SK-N-SH (cell line): ENCODE data around the gene NHSL1. TPM values are rescaled to one million over a fixed set of nuclear protein-coding genes. Genes with fewer than 3 reads are reported as not detected.

Experiments
- CTCF ChIA-PET: fragments of 300-600, 350-600 bp; formaldehyde crosslinking; extraction: SDS; loops from one replicate; lab custom pipeline; 2021; lab: Yijun Ruan, JAX
- POLR2A ChIA-PET: fragments of 350-600 bp; sonication (Branson Sonifier 250); formaldehyde crosslinking; extraction: SDS; loops from one replicate; lab custom pipeline; 2020; ENCODE audit warnings: antibody characterized with exemption, inconsistent platforms; lab: Yijun Ruan, JAX
- DNase-seq: peaks from one replicate; pipeline ENCODE4 v3.0.0; 2012
- H2AFZ ChIP-seq: fragments of 200-600 bp; sonication (generic); 2 replicates; pipeline ENCODE4 v1.8.1; 2016; ENCODE audit warnings: antibody characterized with exemption, mild to moderate bottlenecking, low read depth
- H3F3A ChIP-seq: fragments of 200-600 bp; sonication (generic); replicated peaks from 2 replicates; pipeline ENCODE3; 2016; ENCODE audit warnings: antibody characterized with exemption, mild to moderate bottlenecking; ENCODE audit not compliant: insufficient read depth
- H3K27ac ChIP-seq, 2 experiments: fragments of 200-500 bp in 1 of 2; fragments of 200-600 bp in 1 of 2; sonication (Bioruptor generic) in 1 of 2; sonication (generic), shearing (Covaris generic) in 1 of 2; 2 replicates each; pipeline versions ENCODE4 v1.5.1 to v1.6.1; 2014 to 2016; ENCODE audit warnings: low read depth in 2 of 2, inconsistent platforms in 1 of 2, low read length in 1 of 2, mild to moderate bottlenecking in 1 of 2, mixed read lengths in 1 of 2
- H3K27me3 ChIP-seq: fragments of 200-600 bp; sonication (generic), shearing (Covaris generic); 2 replicates; pipeline ENCODE4 v1.6.1; 2016; ENCODE audit warnings: mixed run types; ENCODE audit not compliant: insufficient read depth
- H3K36me3 ChIP-seq, 2 experiments: fragments of 200-500 bp in 1 of 2; fragments of 200-600 bp in 1 of 2; sonication (Bioruptor generic) in 1 of 2; sonication (generic) in 1 of 2; replicated peaks in 1 of 2; 2 replicates each; pipeline versions ENCODE3 to v1.5.1; 2014 to 2016; ENCODE audit warnings: low read length in 1 of 2, mild to moderate bottlenecking in 1 of 2; ENCODE audit not compliant: insufficient read depth in 2 of 2, control insufficient read depth in 1 of 2
- H3K4me1 ChIP-seq, 2 experiments: fragments of 200-500 bp in 1 of 2; fragments of 200-600 bp in 1 of 2; sonication (Bioruptor generic) in 1 of 2; sonication (generic), shearing (Covaris generic) in 1 of 2; 2 replicates each; pipeline versions ENCODE4 v1.5.1 to v1.6.1; 2014 to 2016; ENCODE audit warnings: low read depth in 1 of 2, low read length in 1 of 2, mixed run types in 1 of 2; ENCODE audit not compliant: insufficient read depth in 2 of 2, control insufficient read depth in 1 of 2
- H3K4me2 ChIP-seq: fragments of 200-600 bp; sonication (generic), shearing (Covaris generic); 2 replicates; pipeline ENCODE4 v1.6.1; 2017; ENCODE audit warnings: mixed run types
- H3K4me3 ChIP-seq, 2 experiments: fragments of 200-500 bp in 1 of 2; fragments of 200-600 bp in 1 of 2; sonication (Bioruptor generic) in 1 of 2; sonication (generic), shearing (Covaris generic) in 1 of 2; 2 replicates each; pipeline versions ENCODE4 v1.5.1 to v1.8.1; 2014 to 2016; ENCODE audit warnings: low read depth in 2 of 2, inconsistent platforms in 1 of 2, low read length in 1 of 2, mild to moderate bottlenecking in 1 of 2, mixed read lengths in 1 of 2, moderate library complexity in 1 of 2
- H3K79me2 ChIP-seq: fragments of 200-600 bp; sonication (generic); 2 replicates; pipeline ENCODE4 v1.8.1; 2017; ENCODE audit warnings: mild to moderate bottlenecking; ENCODE audit not compliant: insufficient read depth
- H3K9ac ChIP-seq: fragments of 200-600 bp; sonication (generic); 2 replicates; pipeline ENCODE4 v1.6.1; 2017; ENCODE audit warnings: mixed run types
- H3K9me2 ChIP-seq: fragments of 200-600 bp; sonication (generic); 2 replicates; pipeline ENCODE4 v1.6.1; 2017; ENCODE audit warnings: mixed run types
- H3K9me3 ChIP-seq: fragments of 200-600 bp; sonication (generic); 2 replicates; pipeline ENCODE4 v1.6.1; 2017; ENCODE audit warnings: mixed run types, mild to moderate bottlenecking, moderate library complexity
- H4K20me1 ChIP-seq: fragments of 200-600 bp; sonication (generic); 2 replicates; pipeline ENCODE4 v1.6.1; 2017; ENCODE audit warnings: mild to moderate bottlenecking, mixed run types; ENCODE audit not compliant: insufficient read depth
- EP300 ChIP-seq, 2 experiments: IDR thresholded peaks; 2 replicates each; pipeline versions ENCODE4 v1.4.0 to v1.6.1; 2012; ENCODE audit warnings: borderline replicate concordance in 1 of 2, low read depth in 1 of 2, low read length in 1 of 2
- EZH2phosphoT487 ChIP-seq: fragments of 200-600 bp; sonication (generic); IDR thresholded peaks from 2 replicates; pipeline ENCODE4 v1.6.1; 2017; ENCODE audit warnings: low read depth, mixed run types, mild to moderate bottlenecking, antibody characterized with exemption, moderate library complexity, borderline replicate concordance
- FOSL2 ChIP-seq: IDR thresholded peaks from 2 replicates; pipeline ENCODE4 v1.4.0; 2012; ENCODE audit warnings: low read depth, mild to moderate bottlenecking, moderate library complexity, borderline replicate concordance
- FOXJ3 ChIP-seq: sonication (generic); formaldehyde crosslinking; IDR thresholded peaks from 2 replicates; pipeline ENCODE4 v1.5.1; 2020; ENCODE audit warnings: mild to moderate bottlenecking, missing genetic modification reagents
- GABPA ChIP-seq: IDR thresholded peaks from 2 replicates; pipeline ENCODE4 v1.4.0; 2012; ENCODE audit warnings: low read depth, mild to moderate bottlenecking
- GATA2 ChIP-seq: sonication (generic); formaldehyde crosslinking; IDR thresholded peaks from 2 replicates; pipeline ENCODE4 v1.5.0; 2020; ENCODE audit warnings: mild to moderate bottlenecking, missing genetic modification reagents
- IRF3 ChIP-seq: fragments of 150-350 bp; IDR thresholded peaks from 2 replicates; pipeline ENCODE4 v1.6.1; 2016; ENCODE audit warnings: mild to moderate bottlenecking, low read depth, low read length
- JUND ChIP-seq: IDR thresholded peaks from 2 replicates; pipeline ENCODE4 v1.4.0; 2012
- NFIC ChIP-seq: IDR thresholded peaks from 2 replicates; pipeline ENCODE4 v1.4.0; 2012; ENCODE audit warnings: borderline replicate concordance
- NRF1 ChIP-seq: IDR thresholded peaks from 2 replicates; pipeline ENCODE4 v1.6.1; 2012; ENCODE audit warnings: low read depth, mild to moderate bottlenecking, low read length
- POLR2AphosphoS5 ChIP-seq: IDR thresholded peaks from 2 replicates; pipeline ENCODE4 v1.6.1; 2012; ENCODE audit warnings: low read depth, low read length
- RAD21 ChIP-seq: IDR thresholded peaks from 2 replicates; pipeline ENCODE4 v1.6.1; 2012; ENCODE audit warnings: mild to moderate bottlenecking, low read length
- RCOR1 ChIP-seq: fragments of 150-350 bp; IDR thresholded peaks from 2 replicates; pipeline ENCODE4 v1.6.1; 2017; ENCODE audit warnings: antibody characterized with exemption, low read length
- SIN3A ChIP-seq: IDR thresholded peaks from 2 replicates; pipeline ENCODE4 v1.6.1; 2012; ENCODE audit warnings: low read depth, mild to moderate bottlenecking, low read length, moderate library complexity, borderline replicate concordance
- SMC3 ChIP-seq: IDR thresholded peaks from 2 replicates; pipeline ENCODE4 v1.6.1; 2012; ENCODE audit warnings: low read depth, low read length, improper control_type of control experiment
- TAF1 ChIP-seq: IDR thresholded peaks from 2 replicates; pipeline ENCODE4 v1.6.1; 2012; ENCODE audit warnings: low read depth, mild to moderate bottlenecking, low read length, moderate library complexity, borderline replicate concordance
- TCF12 ChIP-seq: IDR thresholded peaks from 2 replicates; pipeline ENCODE4 v1.4.0; 2012
- USF1 ChIP-seq: IDR thresholded peaks from 2 replicates; pipeline ENCODE4 v1.4.0; 2012; ENCODE audit warnings: low read depth, borderline replicate concordance
- WGBS: methylation state at CpG from one replicate; pipeline ENCODE4 v1.1.6; 2017; ENCODE audit warnings: low lambda C conversion rate; 5-methylcytosine and 5-hydroxymethylcytosine counted together
- polyA plus RNA-seq, 3 experiments: library from polyadenylated mRNA; depleted of rRNA; stranded (reverse); fragments of >200 nt; gene quantifications; 2 replicates each; pipeline ENCODE4 v1.2.3, GENCODE V29; 2012
- TF ChIP-seq, protein P1 (sequence below): fragments of 150-350 bp; IDR thresholded peaks from 2 replicates; pipeline ENCODE4 v1.6.1; 2017; ENCODE audit warnings: antibody characterized with exemption, low read length, low read depth, borderline replicate concordance
- TF ChIP-seq, protein P2 (sequence below): IDR thresholded peaks from 2 replicates; pipeline ENCODE4 v1.4.0; 2012; ENCODE audit warnings: low read depth
- TF ChIP-seq, protein P3 (sequence below): IDR thresholded peaks from 2 replicates; pipeline ENCODE4 v1.4.0; 2012; ENCODE audit warnings: low read depth, borderline replicate concordance
- TF ChIP-seq, protein P4 (sequence below): fragments of 200-600 bp; sonication (generic); IDR thresholded peaks from 2 replicates; pipeline ENCODE4 v1.6.1; 2017; ENCODE audit warnings: antibody characterized with exemption, mild to moderate bottlenecking, moderate library complexity

The NHSL1 gene
- polyA plus RNA-seq, 1 of the 3 experiments (the other 2 are of a cell fraction), result under 0.01 TPM

DNA sequence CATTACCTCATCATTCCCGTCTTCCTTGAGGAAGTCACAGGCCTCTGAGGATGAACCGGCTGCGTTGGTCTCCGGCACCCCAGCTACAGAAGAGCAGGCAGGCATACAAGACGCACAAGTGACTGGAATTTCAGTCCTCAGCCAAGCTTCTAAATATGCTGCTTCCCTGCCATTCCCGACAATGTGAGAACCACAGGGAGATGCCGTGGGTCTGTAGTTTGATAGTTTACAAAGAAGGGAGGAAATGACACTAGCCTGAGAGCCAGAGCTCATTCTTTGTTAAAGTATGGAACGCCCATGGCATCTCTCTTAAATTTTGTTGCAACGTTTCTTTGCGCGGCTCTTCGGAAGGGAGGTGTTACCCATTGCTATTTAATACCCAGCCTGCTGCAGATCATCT, 69.5 kb downstream of the NHSL1 start (continued):
- TF ChIP-seq FOSL2 (no peak), JUND (no peak), EZH2phosphoT487 (no peak)
- TF ChIP-seq, all 33 proteins: peak for 0

- no peaks in the 10 kb centered on the region for H3K36me3 ChIP-seq
- H3K4me1 ChIP-seq, result peaks cover 0 to 5% of the 10 kb centered on the region in 2 experiments; a peak in 1 of 4 replicates
- no peak overlapping the region for H3K4me2 ChIP-seq
- H2AFZ ChIP-seq, result no peak overlapping the region
- H3K27me3 ChIP-seq, result peaks cover 61% of the 10 kb centered on the region
- 10% methylated on average over 8 of the region's 8 CpGs for WGBS
- TF ChIP-seq JUND, result no peak
- no peak for TF ChIP-seq GATA2 (CRISPR knock-in tag)
- TF ChIP-seq, protein P1, sequence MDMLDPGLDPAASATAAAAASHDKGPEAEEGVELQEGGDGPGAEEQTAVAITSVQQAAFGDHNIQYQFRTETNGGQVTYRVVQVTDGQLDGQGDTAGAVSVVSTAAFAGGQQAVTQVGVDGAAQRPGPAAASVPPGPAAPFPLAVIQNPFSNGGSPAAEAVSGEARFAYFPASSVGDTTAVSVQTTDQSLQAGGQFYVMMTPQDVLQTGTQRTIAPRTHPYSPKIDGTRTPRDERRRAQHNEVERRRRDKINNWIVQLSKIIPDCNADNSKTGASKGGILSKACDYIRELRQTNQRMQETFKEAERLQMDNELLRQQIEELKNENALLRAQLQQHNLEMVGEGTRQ, result no peak
- TF ChIP-seq NRF1, result no peak
- TF ChIP-seq RAD21, result peak; percentile 71
- no peak for TF ChIP-seq RCOR1
- no peak for TF ChIP-seq IRF3
- TF ChIP-seq POLR2AphosphoS5, result no peak
- TF ChIP-seq, protein P2, sequence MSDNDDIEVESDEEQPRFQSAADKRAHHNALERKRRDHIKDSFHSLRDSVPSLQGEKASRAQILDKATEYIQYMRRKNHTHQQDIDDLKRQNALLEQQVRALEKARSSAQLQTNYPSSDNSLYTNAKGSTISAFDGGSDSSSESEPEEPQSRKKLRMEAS, result no peak
- TF ChIP-seq USF1, result no peak
- TF ChIP-seq TCF12, result no peak
- TF ChIP-seq SIN3A, result no peak
- no peak for TF ChIP-seq GABPA
- TF ChIP-seq, protein P3, sequence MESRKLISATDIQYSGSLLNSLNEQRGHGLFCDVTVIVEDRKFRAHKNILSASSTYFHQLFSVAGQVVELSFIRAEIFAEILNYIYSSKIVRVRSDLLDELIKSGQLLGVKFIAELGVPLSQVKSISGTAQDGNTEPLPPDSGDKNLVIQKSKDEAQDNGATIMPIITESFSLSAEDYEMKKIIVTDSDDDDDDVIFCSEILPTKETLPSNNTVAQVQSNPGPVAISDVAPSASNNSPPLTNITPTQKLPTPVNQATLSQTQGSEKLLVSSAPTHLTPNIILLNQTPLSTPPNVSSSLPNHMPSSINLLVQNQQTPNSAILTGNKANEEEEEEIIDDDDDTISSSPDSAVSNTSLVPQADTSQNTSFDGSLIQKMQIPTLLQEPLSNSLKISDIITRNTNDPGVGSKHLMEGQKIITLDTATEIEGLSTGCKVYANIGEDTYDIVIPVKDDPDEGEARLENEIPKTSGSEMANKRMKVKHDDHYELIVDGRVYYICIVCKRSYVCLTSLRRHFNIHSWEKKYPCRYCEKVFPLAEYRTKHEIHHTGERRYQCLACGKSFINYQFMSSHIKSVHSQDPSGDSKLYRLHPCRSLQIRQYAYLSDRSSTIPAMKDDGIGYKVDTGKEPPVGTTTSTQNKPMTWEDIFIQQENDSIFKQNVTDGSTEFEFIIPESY, result no peak
- 0 out of 2 replicates have a peak, but pooled peaks have one; percentile 22 for TF ChIP-seq SMC3
- TF ChIP-seq, protein P4, sequence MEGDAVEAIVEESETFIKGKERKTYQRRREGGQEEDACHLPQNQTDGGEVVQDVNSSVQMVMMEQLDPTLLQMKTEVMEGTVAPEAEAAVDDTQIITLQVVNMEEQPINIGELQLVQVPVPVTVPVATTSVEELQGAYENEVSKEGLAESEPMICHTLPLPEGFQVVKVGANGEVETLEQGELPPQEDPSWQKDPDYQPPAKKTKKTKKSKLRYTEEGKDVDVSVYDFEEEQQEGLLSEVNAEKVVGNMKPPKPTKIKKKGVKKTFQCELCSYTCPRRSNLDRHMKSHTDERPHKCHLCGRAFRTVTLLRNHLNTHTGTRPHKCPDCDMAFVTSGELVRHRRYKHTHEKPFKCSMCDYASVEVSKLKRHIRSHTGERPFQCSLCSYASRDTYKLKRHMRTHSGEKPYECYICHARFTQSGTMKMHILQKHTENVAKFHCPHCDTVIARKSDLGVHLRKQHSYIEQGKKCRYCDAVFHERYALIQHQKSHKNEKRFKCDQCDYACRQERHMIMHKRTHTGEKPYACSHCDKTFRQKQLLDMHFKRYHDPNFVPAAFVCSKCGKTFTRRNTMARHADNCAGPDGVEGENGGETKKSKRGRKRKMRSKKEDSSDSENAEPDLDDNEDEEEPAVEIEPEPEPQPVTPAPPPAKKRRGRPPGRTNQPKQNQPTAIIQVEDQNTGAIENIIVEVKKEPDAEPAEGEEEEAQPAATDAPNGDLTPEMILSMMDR, result peak; percentile 69
- TF ChIP-seq NFIC, result no peak
- TF ChIP-seq FOXJ3 (CRISPR knock-in tag), result no peak
- no peak for TF ChIP-seq TAF1
- TF ChIP-seq EP300 (IDR thresholded peaks at IDR 0.05; ENCODE audit: borderline replicate concordance in 1 of 2, low read depth in 1 of 2, low read length in 1 of 2), result no peak
- no peaks in the 10 kb centered on the region for H3K79me2 ChIP-seq
- peak; percentile 54 for DNase-seq
- no peaks in the 10 kb centered on the region for H3K9me2 ChIP-seq
- no peak overlapping the region for H3K9ac ChIP-seq
- H3K4me3 ChIP-seq, result no peak overlapping the region; a peak in 1 of 4 replicates
- H4K20me1 ChIP-seq, result no peaks in the 10 kb centered on the region
- no peak overlapping the region for H3K27ac ChIP-seq
- H3F3A ChIP-seq, result no peaks in the 10 kb centered on the region
- ChIA-PET POLR2A (no interaction called here), CTCF (interaction anchor here (0.5 to 3.7 kb wide), 21 partner anchors 10 to 676 kb away, joined by 3 to 19 read pairs (median 4); partner anchors contain the start of gene HEBP2)
- H3K9me3 ChIP-seq, result no peaks in the 10 kb centered on the region
Measured at GRCh38 chr6:138428944-138429598, 70.2 kb downstream of the NHSL1 start.
